GM08714 (cell line): ENCODE results near the gene TGOLN2.
"Not testable (repeated sequence)": the region's sequence is repeated elsewhere in the genome, so short reads cannot be mapped to it uniquely, and the experiment has no call there.

Source experiments
- H3K4me3 ChIP-seq: fragments of 200-500 bp; sonication (Bioruptor generic); 2 replicates; pipeline ENCODE4 v1.5.1; 2014; ENCODE audit warnings: mild to moderate bottlenecking, low read length, inconsistent platforms
- ZNF274 ChIP-seq: IDR thresholded peaks from 2 replicates; pipeline ENCODE4 v1.6.1; 2012; ENCODE audit warnings: mild to moderate bottlenecking, low read depth, low read length

TGOLN2 gene

DNA sequence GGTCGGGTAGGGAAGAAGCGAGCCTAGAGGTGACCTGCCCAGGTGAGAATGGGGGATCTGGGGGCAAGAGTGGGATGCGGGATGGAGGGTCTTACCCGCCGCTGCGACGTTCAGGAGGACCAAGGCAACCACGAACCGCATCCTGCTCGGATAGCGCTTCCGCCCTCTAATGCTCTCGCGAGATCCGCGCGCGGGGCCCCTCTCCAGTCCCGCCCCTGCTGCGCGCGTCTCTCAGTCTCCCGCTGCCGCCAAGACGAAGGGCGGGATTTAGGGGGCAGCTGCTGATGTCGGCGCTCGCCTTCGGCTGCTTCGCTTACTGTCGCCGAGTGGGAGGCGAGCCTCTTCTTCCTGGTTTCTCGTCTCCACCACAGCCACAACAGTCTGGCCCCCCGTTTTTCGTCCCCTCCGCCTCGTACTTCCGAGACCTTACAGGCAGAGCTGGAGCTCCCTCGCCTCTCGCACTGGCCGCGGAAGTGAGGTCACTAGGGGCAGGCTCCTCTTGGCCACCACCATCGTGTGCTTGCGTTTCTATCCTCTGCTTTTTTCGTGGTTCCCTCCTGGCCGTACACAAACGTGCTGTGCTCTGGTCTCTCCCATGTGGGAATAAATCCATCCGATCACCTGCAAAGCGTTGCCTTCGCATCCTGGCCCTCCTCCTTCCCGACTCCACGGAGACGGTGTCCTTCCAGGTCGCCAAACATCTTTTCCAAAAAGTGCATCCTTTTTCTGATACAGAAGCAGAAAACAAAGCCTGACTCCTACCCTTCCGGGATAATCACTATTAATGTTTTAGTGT lies at the start of gene TGOLN2:
Gene TGOLN2, minus strand, starts transcription at position 168 of the 796 bp plus-strand sequence. Its CDS starts 27 bp downstream, at position 141.
- TF ChIP-seq ZNF274, result no peak
- peak within 1 kb of the TSS; percentile 74 for H3K4me3 ChIP-seq

DNA sequence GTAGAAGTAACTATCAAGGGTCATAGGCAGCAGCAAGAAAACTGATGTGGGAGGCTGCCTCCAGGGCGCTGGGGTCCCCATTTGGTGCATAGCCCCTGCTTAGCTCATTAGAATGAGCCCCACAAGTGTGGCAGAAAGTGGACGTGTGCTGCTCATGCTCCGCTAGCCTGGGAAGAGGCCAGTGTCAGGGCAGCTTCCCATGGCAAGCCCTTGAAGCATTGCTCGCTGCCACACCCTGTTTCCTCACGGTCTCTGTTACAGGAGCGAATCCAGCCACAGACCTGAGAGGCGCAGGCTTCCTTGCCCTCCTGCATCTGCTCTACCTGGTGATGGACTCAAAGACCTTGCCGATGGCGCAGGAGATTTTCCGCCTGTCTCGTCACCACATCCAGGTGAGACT lies 49.3 kb upstream of the TGOLN2 start:
- no peak for TF ChIP-seq ZNF274
- no peak overlapping the region for H3K4me3 ChIP-seq

DNA sequence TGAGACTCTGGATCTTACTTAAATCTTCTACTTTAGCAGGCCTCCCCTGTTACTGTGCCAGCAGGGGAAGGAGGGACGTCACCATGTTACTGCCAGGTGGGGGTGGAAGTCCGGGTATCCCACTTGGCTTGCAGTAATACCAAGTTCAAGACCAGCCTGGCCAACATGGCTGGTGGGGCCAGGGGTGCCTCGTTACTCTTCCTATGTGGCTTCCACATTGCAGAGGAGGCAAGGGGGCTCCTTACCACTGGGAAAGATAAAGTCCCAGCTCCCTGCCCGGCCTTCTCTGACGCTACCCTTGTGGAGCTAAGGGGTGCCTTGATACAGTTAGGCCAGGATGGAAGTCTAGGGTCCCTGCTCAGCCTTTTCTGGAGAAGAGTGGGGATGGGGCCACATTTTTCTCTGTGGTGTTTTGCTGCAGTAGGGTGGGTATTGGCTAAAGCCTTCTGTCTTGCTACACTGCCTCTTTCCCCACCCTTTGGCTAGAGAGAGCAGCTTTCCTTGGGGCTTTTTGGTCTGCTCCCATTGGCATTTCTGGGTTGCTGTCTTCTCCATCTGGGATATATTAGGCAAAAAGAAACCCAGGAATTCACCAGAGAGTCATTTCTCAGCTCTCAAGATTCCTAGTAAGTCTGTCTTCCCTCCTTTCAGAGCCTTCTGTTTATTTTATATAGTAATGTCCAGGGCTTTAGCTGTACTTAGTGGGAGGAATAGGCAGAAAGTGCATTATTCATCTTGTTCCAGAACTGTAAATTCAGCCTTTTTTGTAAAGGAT lies 48.7 kb upstream of the TGOLN2 start:
- no peak for TF ChIP-seq ZNF274
- H3K4me3 ChIP-seq, result no peak overlapping the region

DNA sequence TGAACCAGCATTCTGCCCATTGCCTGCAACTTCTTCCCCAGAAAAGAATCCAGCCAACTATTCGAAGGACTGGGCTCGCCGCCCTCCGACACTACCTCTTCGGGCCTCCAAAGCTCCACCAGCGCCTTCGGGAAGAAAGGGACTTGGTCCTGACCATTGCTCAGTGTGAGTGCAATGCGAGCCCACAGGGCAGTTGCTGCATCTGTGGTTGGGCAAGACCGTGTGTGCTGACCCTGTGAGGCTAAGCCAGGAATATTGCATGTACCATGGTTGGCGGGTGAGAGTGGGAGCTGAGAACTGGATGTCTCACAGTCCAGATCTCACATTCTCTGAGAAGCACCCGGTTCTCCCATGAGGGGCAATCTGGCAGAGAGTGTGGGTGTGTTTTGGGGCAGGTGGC lies 43.3 kb upstream of the TGOLN2 start:
- no peak overlapping the region for H3K4me3 ChIP-seq
- no peak for TF ChIP-seq ZNF274

DNA sequence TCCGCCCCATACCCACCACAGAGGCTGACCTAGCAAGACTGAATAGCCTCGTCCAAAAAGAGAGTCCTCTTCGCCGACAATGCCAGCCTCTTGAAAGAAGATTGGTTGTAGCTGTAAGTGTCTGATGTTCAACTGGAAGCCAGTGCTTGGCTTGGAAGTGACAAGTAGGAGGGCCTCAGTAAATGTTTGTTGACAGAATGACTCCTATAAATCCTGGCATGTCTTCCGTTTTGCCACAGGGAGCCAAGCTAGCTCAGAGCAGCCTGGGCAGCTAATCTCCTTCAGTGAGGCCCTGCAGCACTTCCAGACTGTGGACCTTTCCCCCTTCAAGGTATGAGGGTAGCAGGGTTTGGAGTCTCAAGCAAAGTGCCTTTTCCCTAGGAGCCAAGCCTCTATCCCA lies 41.7 kb upstream of the TGOLN2 start:
- H3K4me3 ChIP-seq, result no peak overlapping the region
- no peak for TF ChIP-seq ZNF274

DNA sequence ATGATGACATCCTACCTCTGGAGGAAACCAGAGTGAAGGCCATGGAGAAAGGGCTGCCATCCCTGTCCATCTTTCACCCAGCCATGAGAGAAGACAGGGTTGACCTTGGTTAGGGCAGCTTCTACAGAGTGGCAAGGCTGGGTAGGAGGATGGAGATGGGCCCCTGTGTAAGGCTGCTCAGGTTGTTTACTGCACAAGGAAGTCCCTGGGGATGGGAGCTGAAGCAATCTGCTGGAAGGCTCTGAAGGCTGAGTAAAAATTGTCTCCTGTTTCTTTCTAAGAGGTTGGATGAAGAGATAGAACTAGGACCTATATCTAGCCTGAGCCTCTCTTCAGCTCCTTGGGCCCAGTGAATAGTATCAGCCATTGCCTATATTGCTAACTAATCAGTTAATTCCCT lies 41.1 kb upstream of the TGOLN2 start:
- TF ChIP-seq ZNF274, result no peak

DNA sequence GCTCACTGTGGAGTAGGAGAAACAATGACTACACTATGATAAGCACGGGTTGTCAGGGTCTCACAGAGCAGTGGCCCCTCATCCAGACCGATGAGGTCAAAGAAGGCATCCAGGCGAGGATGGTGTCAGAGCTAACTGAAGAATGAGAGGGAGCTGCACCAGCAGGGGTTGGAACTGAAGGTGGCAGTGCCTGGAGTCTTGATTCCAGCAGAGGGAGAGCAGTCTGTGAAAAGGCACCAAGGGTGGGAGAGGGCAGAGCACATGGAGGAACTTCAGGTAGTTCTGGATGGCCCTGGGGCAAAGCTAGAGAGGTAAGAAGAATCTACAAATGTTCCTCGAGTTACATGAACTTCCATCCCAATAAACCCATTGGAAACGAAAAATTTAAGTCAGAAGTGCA lies 39.4 kb upstream of the TGOLN2 start:
- H3K4me3 ChIP-seq, result no peak overlapping the region
- TF ChIP-seq ZNF274, result no peak

More for the DNA sequence above, 41.1 kb upstream of the TGOLN2 start:
- H3K4me3 ChIP-seq, result no peak overlapping the region

DNA sequence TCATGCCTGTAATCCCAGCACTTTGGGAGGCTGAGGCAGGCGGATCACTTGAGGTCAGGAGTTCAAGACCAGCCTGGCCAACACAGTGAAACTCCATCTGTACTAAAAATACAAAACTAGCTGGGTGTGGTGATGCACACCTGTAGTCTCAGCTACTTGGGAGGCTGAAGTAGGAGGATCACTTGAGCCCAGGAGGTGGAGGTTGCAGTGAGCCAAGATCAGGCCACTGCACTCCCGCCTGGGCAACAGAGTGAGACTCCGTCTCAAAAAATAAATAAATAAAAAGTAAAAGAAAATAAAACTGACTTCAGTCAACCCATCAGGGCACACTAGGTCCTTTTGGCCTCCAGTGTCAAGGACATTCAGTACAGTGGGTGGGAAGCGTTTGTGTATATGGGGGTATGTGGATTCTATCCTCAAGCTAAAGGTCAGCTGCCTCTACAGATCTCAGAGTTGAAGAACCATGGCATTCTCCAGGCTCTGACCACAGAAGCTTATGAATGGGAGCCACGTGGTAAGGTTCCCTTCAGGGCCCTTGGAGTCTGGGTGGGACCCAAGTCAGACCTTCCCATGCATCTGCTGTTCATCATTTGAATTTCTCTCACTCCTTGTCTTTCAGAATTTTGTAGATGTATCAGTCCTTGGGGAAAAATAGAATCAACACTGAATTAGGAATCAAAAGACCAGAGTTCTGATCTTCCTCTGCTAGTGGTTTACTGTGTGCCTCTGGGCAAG lies 35.0 kb upstream of the TGOLN2 start:
- not testable (repeated sequence) for H3K4me3 ChIP-seq

DNA sequence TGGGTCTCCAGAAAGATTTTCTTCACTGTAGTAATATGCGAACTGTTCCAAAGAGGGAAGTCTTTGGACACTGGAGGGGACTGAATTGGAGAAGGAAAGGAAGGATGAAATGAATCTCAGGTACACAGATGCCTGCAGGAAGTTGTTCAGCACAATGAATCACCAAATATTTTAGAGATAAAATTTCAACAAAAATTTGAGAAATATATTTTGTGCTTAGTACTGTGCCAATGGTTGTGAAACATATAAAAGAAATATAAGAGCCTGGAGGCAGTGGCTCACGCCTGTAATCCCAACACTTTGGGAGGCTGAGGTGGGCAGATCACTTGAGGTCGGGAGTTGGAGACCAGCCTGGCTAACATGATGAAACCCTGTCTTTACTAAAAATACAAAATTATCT lies 29.9 kb upstream of the TGOLN2 start:
- H3K4me3 ChIP-seq, result no peak overlapping the region
- no peak for TF ChIP-seq ZNF274

DNA sequence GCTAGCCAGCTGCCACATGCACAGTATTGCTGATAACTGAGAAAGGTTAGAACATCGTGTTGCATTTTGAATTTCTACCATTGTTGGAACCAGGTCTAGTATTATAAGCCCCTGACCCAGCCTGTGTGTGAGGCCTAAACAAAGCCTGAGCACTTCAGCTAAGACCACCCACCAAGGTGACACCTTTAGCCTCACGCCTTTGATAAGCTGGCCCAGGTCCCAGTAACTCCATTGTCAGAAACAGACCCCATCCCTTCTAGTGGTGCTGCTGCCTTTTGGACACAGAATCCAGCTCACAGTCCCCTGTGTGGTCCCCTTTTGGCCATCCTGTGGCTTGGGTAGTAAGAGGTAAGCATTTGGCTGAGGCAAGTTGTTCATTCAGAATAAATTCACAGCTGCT lies 28.4 kb upstream of the TGOLN2 start:
- TF ChIP-seq ZNF274, result no peak
- no peak overlapping the region for H3K4me3 ChIP-seq

DNA sequence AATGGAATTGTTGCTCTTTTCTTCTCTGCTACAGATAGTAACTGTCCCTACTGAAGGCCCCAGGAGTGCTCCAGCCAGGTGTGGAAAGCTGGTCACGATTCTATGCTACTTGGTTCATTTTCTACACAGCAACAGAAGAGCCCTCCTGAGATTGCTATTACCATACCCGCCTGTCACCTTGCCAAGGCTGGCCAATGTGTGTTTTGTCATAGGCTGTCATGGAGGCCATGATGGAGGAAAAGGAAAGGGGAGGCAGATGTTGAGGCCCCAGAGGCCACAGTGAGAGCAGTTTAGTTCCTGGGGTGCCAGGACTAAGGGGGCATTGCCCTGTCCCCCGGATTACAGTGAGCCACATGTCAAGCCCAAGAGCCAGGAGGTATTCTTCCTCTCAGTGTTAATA lies 27.7 kb upstream of the TGOLN2 start:
- peak overlapping the region; percentile 79 for H3K4me3 ChIP-seq
- TF ChIP-seq ZNF274, result no peak

DNA sequence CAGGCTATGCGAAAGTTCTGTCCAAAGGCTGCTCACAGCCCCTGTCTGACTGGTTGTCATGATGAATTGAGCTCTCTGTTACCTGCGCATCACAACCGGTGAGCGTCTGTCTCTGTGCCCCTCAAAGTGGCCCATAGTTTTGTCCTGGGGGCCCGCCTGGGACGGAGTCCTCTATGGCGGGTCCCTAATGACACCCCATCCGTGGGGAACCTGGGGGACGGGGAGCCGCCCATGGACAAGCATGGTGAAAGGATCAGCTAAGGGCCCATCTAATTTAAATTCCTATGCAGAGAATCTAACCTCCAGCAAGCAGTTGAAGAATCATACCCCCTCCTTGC lies 27.3 kb upstream of the TGOLN2 start:
- H3K4me3 ChIP-seq, result peak overlapping the region; percentile 79
- TF ChIP-seq ZNF274, result no peak

DNA sequence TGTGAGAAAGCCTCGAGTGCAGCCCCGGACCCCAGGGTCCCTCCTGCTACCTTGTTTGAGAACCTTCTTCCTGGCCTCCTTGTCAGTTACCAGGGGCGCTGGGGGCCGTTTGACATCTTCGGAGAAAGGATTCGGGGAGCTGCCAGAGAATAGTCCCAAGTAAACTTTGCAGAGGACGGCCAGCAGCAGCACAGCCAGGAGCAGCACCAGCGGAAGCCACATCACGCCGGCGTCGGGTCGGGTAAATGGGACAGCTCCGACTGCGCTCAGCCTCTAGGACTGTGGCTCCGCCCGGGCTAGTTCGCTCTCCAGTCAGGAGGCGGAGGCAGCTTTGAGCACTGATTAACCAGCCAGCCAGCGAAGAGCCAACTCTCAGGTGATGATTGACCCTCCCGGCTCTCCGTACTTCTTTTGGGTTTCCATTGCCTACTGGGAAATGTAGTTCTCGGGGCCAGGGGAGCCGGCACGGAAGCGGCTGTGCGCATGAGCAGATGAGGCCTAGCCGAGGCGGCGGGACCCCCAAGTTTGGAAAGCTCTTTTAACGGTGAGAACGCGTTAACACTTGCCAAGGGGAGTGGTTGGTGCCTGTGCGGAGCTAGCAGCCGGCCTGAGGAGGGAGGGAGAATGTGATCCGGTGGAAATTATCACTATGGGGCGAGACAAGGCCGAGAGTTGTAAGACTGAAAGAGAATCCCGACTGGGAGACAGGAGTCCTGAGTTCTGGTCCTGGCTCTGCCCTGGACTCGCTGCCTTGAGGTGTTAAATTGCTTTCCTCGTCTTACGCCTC lies 26.7 kb upstream of the TGOLN2 start, which contains the start of the genes ELMOD3 and RETSAT:
Gene ELMOD3, plus strand, starts transcription at position 484 of the 787 bp plus-strand sequence. CDS start 2,430 bp downstream, outside the sequence.
Gene RETSAT, minus strand, starts transcription at position 243 of the 787 bp plus-strand sequence. Its CDS starts 21 bp downstream, at position 222.
- TF ChIP-seq ZNF274, result no peak
- H3K4me3 ChIP-seq, result peak within 1 kb of the TSS; percentile 90

DNA sequence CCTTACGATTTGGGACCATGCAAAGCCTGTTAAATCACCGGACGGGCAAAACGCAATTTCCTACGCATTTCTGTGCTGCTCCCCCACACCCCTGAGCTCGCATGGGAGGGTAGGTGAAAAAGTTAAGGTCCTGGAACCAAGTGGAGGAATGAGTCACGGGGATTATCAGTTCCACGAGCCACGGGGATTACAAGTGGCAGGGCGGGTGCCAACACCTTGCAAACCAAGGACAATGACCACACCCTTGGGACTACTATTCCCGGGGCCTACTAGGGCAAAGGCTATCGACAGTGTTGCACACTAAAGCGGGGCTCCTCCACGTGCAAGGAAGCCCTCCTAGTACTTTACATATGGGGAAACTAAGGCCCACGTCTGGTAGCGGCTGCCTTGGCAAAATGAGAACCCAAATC lies 26.1 kb upstream of the TGOLN2 start:
- no peak for TF ChIP-seq ZNF274
- peak overlapping the region; percentile 90 for H3K4me3 ChIP-seq

DNA sequence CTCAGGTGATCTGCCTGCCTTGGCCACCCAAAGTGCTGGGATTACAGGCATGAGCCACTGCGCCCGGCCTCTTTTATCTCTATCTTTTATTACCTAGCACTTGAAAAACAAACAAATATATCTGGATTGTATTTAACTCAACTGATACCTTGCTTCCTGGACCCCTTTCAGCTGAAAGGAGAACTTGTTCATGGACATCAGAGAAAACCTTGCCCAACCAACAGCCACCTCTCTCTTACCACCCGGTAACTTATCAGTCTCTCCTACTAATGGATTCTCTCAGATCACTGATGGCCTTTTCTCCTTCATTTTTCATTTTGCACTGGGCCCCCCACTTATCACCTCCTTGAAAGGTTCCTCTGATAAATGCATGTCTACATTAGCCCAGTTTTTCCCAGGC lies 19.8 kb upstream of the TGOLN2 start:
- no peak overlapping the region for H3K4me3 ChIP-seq
- no peak for TF ChIP-seq ZNF274
